GM15510 (cell line): Measurements from ENCODE around the gene WASL.

Experiments used
- POLR2A ChIP-seq: IDR thresholded peaks from 3 replicates; pipeline ENCODE4 v1.6.1; 2011; ENCODE audit warnings: borderline replicate concordance; ENCODE audit not compliant: insufficient read length; ENCODE audit errors: extremely low read depth

The WASL gene

DNA sequence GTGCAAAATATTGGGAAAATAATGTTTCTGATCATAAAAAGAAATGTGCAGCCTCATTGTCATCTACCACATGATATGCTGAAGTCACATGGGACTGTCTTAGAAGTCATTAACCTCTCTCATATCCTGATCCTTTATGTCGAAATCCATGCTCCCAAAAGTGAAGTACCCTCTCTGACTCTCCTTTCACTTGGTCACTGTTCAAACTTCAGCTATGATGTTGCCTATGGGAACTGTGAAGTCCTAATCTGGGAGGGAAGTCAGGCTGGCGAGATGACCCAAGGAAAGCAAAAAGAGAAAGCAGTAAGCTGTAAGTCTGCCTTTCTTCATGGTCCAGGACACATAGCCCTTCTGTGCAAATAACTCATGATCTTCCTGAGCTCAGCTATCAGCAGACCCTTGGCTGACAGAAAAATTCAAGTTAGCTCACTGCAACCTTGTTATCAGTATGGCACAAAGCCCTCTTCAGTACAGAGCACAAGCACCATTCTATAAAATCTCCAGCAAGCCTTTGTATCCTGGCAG, 29.5 kb downstream of the WASL start:
- no peak for TF ChIP-seq POLR2A

DNA sequence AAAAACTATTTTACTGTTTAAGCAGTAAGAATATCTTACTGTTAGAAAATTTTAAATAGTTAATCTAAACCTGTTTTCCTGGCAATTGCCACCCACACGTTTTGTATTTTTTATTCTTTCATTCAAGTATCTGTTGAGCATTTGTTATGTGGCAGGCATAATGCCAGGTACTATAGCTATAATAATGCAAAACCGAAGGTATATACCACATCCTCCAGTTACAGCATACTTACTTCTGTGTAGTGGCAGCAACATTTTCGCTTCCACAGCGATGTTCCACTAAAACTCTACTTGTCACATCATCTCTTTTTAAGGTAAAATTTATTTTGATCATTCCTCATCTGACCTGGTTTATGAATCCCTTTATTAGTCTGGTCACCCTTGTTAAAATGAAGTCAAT, 30.0 kb downstream of the WASL start:
- TF ChIP-seq POLR2A = no peak

DNA sequence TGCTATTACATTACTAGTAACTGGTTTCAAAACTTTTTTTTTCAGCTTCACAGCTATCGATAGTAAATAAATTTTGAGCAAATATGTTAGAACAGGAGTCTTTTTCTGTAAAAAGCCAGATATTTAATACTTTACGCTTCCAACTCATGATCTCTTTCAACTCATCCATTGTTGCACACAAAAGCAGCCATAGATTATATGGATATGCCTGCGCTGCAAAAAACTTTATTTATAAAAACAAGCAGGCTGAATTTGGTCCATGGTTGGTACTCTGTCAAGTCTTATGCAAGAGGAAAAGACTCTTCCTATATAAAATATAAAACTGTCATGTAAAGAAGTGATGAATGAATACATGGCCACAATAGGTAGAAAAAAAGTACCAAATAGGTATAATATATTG, 31.1 kb downstream of the WASL start:
- TF ChIP-seq POLR2A = no peak

DNA sequence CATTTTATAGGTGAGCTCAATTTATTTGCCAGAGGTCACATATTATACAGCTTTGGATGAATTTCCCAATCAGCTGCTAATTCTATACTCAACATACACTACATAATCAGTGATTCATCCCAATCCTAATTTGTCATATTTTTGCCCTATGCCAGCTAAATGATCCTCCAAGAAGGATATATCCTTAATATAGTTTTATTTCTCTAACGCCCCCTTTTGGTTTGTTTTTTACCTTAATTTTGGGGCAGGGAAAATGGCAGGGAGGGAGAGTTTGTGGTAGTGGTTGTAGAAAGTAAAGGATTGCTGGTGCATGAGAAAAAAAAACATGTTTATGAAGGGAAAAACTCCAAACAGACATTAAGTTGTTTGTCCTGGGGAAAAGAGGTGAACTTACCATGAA, 31.9 kb downstream of the WASL start:
- TF ChIP-seq POLR2A = no peak

DNA sequence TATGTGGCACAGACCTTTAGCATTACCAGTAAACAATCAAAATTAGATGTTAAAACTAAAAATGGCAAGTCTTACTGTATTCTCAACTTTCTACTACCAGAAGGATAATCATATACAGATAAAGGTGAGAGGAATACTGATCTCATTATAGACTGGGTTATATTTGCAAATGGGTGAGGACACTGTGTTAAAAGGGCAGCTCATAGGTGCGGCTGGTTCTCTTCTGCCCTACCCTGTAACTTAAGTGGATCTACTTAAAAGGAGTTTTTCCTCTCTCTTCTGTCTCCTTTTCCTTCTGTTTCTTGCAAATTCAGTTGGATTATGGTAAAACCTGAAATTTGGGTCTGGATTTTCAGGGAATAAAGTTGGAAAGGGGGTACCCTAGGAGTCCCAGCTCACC, 33.0 kb downstream of the WASL start:
- no peak for TF ChIP-seq POLR2A

DNA sequence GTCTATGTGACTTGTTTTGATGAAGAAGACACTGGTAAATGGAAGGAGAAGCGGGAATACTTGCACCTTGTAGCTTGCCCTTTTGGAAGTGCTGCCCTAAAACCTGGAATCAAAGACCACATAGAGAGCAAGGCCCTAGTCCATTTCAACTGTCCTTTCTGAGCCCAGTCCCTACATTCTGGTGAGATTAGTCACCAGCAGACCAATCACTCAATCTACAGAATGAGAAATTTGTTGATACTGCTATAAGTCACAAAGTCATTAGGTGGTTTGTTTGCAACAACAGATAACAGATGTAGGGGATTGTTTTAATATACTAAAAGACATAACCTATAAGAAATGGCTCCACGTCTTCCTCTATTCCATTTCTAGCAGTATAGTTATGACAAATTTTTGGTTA, 33.6 kb downstream of the WASL start:
- no peak for TF ChIP-seq POLR2A

DNA sequence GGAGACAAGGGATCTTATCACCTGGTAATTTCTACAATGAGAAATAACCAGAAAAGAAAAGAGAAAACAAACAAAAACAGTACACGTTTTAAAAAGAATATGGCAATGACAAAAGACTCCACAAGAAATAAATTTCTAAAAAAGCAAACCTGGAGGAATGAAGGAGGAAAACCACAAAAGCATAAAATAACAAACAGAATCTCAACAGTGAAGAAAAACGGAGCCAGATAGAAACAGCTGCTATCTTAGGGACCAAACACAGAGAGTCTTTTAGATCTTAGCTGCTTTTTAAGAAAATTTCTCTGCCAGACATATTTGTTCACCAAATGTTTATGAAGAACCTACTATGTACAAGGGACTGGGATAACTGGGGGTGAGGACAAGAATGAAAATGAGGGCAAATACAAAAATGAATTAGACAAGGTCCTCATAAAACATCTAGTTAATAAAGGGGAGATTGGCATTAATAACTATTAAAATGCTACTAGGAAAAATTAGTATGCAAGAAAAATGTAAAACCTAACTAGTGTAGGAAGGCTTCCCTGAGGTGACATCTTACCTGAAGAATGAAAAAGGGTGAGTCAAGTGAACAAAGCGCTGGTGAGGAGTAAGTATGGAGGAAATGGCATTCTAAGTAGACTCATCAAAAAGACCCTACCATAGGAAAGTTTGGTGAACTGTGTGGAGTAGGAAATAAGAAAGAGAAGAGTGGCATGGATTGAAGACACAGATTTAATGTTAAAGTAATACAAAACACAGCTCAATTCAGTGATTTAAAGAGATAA, 34.3 kb downstream of the WASL start:
- no peak for TF ChIP-seq POLR2A

DNA sequence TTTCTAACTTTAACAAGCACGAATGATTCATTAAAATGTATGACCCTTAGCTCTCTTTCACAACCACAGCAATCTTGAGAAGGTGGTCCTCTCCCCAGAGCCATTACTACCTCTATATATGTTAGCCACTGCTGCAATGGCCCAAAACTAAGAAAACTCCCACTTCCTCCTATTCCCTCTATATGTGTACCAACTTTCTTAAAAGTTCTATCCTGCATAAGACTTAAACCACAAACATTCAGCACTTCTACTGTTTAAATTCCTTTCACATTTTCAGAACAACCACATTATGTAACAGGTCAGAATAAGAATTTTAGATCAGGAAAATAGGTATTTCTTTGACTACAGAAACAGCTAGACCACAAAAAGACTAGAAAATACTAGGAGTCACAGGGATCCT, 36.2 kb downstream of the WASL start:
- TF ChIP-seq POLR2A = no peak

DNA sequence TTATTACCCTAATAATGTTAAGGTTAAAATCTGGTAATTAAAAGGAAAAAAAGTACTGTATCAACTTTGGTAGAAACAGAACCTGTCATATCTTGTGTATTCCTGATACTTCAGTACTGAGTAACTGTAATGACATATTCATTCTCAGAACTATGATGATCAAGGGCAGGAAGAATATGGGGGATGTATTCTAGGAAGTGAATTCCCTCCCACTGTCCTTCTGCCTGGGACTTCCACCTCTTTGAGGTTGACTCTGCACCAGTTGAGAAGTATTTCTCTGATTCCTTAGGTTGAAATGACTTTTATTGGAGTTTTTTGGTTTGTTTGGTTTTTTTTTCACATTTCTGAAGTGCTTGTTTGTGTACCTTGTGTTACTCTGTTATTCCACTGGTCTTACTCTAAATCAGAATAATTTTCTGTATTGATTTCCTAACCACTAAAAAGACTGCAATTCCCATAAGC, 36.9 kb downstream of the WASL start:
- no peak for TF ChIP-seq POLR2A

DNA sequence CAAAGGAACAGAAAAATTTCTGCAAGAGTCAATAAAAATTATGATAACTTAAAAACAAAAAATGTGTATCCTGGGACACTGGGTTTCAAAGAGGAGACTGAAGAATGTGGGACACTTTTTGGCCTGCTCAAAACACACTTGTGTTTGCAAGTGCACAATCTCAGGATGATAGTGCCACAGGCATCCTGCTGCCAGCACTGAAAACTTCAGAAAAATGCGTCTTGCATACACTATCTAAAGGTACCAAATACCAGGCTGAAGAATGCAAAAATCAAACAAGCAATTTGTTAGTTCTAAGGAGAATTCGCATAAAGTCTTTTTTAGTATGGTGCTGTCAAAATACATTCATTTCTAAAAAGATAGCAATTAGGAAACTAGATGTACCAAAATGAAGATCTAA, 38.1 kb downstream of the WASL start:
- TF ChIP-seq POLR2A = no peak

DNA sequence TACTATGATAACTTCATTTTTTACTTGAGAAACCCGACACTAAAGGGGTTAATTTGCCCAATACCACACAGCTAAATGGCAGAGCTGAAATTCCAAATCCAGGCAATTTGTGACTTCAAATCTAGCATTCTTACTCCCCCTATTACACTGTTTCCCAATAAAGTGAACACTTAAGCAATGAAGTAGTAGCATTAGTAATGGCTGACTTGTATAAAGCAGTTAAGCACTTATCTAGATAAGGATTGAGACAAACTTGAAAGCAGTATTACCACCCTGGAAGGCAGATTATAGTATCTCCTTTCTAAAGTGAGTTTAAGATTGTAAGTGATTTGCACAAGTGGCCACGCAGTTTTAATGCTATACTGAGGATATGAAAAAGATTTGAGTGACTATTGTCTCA, 39.3 kb downstream of the WASL start:
- TF ChIP-seq POLR2A = no peak

DNA sequence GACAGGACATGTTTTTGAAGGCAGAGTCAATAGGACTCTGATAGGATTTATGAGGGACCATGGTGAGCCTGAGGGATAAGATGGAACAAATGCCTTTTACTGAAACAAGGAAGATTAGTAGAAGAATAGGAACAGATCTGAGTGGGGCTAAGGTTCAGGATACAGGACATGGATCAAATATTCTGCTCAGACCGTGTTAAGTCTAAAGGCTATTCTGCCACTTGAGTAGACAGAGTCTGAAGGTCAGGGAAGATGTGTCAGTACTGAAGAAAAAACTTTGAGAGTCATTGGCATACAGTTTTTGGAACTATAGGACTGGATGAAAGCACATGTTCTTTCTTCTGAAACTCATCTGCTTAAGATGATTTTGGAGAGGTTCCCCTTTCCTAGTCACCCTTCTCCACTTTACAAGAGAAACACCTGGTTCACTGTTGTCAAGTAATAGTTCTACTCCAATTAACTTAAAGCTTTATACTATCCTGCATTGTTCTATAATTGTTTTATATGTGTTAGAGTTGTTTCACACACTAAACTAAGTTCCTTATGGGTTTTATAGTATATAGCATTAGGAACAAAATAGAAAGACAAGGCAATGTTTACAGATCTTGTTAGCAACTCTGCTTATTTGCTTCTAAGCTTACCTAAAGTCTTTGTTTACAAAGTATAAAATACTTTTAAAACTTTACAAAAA, 43.4 kb downstream of the WASL start:
- no peak for TF ChIP-seq POLR2A

DNA sequence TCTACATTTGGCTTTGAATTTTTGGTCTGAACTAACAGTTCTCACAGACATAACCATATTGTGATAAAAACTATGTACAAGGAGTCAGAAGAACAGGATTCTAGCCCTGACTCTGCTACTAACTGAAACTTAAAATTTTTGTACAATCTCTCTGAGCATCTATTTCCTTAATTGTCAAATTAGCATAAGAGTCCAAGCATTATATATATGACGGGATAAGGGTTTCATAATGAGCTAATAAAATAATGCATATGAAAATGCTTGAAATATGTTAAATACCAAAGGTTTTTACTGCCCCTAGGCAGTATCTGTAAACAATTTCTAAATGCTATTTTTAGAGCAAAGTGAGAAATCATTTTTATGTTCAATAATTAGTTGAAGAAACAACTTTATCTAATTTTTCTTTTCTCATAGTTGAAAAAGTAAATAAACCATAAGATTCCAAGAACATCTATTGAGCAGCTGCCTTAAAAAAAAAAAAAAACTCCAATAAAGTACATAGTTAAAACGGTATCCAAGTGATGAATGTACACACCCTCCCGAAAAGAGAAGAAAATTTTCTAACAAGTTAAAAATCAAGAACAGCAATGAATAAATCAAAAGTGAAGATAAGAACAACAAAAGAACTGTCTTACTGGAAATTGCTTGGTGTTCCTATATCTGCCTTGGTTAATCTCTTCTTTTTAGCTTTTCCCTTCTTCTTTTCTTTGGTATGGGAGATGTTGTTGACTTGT, 52.7 kb downstream of the WASL start:
- no peak for TF ChIP-seq POLR2A

DNA sequence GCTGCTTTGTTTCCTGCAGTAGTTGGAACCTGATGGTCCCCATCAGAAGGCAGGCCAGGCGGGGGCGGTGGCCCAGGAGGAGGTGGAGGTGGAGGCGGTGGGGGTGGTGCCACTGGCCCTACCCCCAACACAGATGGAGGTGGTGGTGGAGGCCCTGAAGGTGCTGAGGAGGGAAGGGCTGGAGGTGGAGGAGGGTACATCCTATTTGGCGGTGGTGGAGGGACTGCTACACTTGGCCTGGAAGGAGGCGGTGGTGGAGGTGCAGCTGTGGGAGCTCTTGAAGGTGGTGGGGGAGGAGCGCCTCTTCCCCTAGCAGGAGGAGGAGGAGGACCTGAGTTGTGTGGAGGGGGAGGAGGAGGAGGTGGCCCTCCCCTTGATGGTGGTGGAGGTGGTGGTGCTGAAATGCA, 56.3 kb downstream of the WASL start:
- no peak for TF ChIP-seq POLR2A

DNA sequence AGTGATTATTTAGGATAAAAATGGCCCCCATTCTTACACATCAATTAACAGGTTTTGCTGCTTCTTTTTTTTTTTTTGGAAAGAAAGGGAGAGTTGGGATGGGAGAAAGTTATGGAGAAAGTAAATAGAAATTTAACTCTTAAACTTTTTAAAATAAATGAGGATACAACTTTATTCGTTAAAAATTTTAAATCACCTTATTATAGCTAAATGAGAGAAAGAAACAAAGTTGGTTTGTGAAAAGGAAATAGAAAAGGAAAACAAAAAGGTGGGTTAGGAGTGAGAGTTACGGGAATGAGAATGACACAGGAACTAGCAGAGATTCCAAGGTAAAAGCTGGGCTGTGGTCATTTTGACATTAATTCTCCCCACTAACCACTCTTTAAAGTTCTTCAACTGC, 58.3 kb downstream of the WASL start:
- TF ChIP-seq POLR2A = no peak
